Thoracic aorta (tissue), 2 donors: ENCODE results near the gene NCOA6. TPM values are rescaled to one million over a fixed set of nuclear protein-coding genes. Genes with fewer than 3 reads are reported as not detected.
"Not testable (repeated sequence)": the region's sequence is repeated elsewhere in the genome, so short reads cannot be mapped to it uniquely, and the experiment has no call there.

Source experiments
- ATAC-seq: fragments of 150-250 bp; one replicate; pipeline ENCODE4 v1.8.0; 2017; ENCODE audit warnings: low read depth; ENCODE audit not compliant: insufficient number of reproducible peaks, low FRiP score
- DNase-seq: peaks from one replicate; pipeline ENCODE4 v3.0.0-alpha.2; 2020; ENCODE audit warnings: low spot score
- H3K27ac ChIP-seq, 2 donors: fragments of 200-600 bp; sonication (generic); 1 replicate in 1 of 2; 2 replicates in 1 of 2; pipeline ENCODE4 v1.5.1; 2016; ENCODE audit warnings: mild to moderate bottlenecking in 2 of 2, moderate library complexity in 2 of 2
- H3K27me3 ChIP-seq: fragments of 200-600 bp; sonication (generic); replicated peaks from 2 replicates; pipeline ENCODE4 v1.6.0; 2016; ENCODE audit warnings: mild to moderate bottlenecking; ENCODE audit not compliant: insufficient read depth
- H3K36me3 ChIP-seq: fragments of 200-600 bp; sonication (generic); one replicate; pipeline ENCODE4 v1.5.1; 2016
- H3K4me1 ChIP-seq, 2 donors: fragments of 200-600 bp; sonication (generic); 1 replicate in 1 of 2; 2 replicates in 1 of 2; pipeline versions ENCODE4 v1.5.1 to v1.6.0; 2016; ENCODE audit warnings: low read depth in 2 of 2, mild to moderate bottlenecking in 1 of 2; ENCODE audit not compliant: control insufficient read depth in 1 of 2
- H3K4me3 ChIP-seq: fragments of 200-600 bp; sonication (generic); 2 replicates; pipeline ENCODE4 v1.5.1; 2016; ENCODE audit warnings: mild to moderate bottlenecking
- H3K9me3 ChIP-seq: fragments of 200-600 bp; sonication (generic); 2 replicates; pipeline ENCODE4 v1.5.1; 2016
- total RNA-seq, 2 donors: library from RNA; depleted of rRNA; stranded (reverse); fragments of >200 nt; gene quantifications; one replicate each; pipeline versions ENCODE4 v1.1.0 to v1.2.3, GENCODE V29; 2016
- TF ChIP-seq, protein P1 (sequence below): fragments of 200-600 bp; sonication (generic); IDR thresholded peaks from one replicate; pipeline ENCODE4 v1.5.1; 2019; ENCODE audit warnings: antibody characterized with exemption

NCOA6 gene
- total RNA-seq, 2 donors from 2014 or later: 14.8 to 21.4 TPM

DNA sequence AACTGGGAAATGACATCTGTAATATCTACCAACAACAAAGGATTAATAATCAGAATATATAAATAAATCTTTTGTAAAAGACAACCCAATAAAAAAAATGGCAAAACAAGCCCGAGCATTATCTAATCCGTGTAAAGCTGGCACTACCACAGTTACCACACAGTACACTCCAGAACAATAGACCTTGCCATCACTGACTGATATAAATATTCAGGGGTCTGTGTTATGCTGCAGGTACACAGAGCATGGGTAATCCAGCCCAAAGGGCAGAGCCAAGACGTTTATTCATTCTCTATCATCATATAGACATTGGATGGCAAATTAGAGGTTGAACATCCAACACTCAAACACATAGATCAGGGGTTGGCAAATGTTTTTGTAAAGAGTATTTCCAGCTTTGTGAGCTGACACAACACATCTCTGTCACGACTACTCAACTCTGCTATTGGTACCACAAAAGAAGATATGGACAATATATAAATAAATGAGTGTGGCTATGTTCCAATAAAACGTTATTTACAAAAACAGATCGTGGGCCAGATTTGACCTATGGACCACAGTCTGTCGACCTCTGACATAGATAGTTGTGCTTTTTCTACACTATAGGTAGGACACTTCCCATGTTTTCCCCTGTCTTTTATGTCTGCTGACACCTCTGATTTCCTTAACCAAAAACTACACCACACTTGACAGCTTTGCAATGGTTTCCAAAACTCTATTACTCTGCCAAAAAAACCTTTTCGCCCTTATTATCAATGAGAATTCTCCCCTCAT, 4.5 kb downstream of the NCOA6 start:
- Histone ChIP-seq H3K27me3 (no peaks in the 10 kb centered on the region), H3K9me3 (no peaks in the 10 kb centered on the region), H3K4me3 (no peak overlapping the region), H3K36me3 (no peaks in the 10 kb centered on the region), H3K27ac (no peak overlapping the region), H3K4me1 (peaks cover 23 to 38% of the 10 kb centered on the region in 2 donors)
- TF ChIP-seq, protein P1, sequence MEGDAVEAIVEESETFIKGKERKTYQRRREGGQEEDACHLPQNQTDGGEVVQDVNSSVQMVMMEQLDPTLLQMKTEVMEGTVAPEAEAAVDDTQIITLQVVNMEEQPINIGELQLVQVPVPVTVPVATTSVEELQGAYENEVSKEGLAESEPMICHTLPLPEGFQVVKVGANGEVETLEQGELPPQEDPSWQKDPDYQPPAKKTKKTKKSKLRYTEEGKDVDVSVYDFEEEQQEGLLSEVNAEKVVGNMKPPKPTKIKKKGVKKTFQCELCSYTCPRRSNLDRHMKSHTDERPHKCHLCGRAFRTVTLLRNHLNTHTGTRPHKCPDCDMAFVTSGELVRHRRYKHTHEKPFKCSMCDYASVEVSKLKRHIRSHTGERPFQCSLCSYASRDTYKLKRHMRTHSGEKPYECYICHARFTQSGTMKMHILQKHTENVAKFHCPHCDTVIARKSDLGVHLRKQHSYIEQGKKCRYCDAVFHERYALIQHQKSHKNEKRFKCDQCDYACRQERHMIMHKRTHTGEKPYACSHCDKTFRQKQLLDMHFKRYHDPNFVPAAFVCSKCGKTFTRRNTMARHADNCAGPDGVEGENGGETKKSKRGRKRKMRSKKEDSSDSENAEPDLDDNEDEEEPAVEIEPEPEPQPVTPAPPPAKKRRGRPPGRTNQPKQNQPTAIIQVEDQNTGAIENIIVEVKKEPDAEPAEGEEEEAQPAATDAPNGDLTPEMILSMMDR: no peak
- DNase-seq (no peak), ATAC-seq (no peak)

- Histone ChIP-seq H3K27me3 (no peaks in the 10 kb centered on the region), H3K4me3 (no peak overlapping the region), H3K9me3 (no peaks in the 10 kb centered on the region), H3K36me3 (no peaks in the 10 kb centered on the region), H3K4me1 (peaks cover 18 to 23% of the 10 kb centered on the region in 2 donors), H3K27ac (no peak overlapping the region)
- TF ChIP-seq, protein P1: no peak
- DNase-seq (no peak), ATAC-seq (no peak)
Observed at GRCh38 chr20:34817801-34818200, 7.7 kb downstream of the NCOA6 start.

DNA sequence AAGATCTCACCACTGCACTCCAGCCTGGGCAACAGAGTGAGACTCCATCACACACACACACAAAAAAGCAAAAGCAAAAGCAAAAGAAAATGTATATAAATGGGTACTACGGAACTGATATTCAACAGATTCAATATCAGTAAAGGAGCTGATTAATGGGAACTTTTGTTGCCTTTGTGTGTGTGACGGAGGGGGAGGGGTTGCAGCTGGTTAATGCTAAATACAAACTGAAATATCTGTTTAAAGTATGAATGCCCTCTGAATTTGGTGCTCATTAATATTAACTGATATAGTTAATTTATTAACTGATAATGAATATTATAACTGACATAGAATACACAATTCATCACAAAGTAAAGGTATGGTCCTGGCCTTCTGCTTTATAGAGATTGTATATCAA, 8.4 kb downstream of the NCOA6 start:
- H3K27me3 ChIP-seq: no peaks in the 10 kb centered on the region
- H3K27ac ChIP-seq: no peak overlapping the region
- TF ChIP-seq, protein P1: no peak
- DNase-seq (no peak), ATAC-seq (no peak)
- no peak overlapping the region for H3K4me3 ChIP-seq
- peaks cover 18% of the 10 kb centered on the region in 2 donors for H3K4me1 ChIP-seq
- H3K9me3 ChIP-seq: no peaks in the 10 kb centered on the region
- H3K36me3 ChIP-seq: no peaks in the 10 kb centered on the region

- no peak for ATAC-seq
- no peaks in the 10 kb centered on the region for H3K9me3 ChIP-seq
- H3K36me3 ChIP-seq: no peaks in the 10 kb centered on the region
- no peak overlapping the region for H3K27ac ChIP-seq
- no peak overlapping the region for H3K4me3 ChIP-seq
- H3K4me1 ChIP-seq: peaks cover 10 to 13% of the 10 kb centered on the region in 2 donors
- TF ChIP-seq, protein P1: no peak
- H3K27me3 ChIP-seq: no peaks in the 10 kb centered on the region
- DNase-seq: no peak
Observed at GRCh38 chr20:34815636-34816035, 9.8 kb downstream of the NCOA6 start.

DNA sequence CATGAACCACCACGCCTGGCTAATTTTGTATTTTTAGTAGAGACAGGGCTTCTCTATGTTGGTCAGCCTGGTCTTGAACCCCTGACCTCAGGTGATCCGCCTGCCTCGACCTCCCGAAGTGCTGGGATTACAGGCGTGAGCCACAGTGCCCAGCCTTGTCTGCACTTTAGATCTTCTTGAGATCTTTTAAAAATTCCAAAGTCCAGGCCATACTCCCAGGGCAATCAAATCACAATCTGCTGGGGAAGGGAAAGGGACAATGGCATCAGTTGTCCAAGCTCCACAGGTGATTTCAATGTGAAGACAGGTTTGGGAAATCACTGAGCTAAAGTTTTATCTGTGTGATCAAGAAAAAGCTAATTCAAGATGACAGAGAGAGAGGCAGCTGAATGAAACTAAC, 16.9 kb downstream of the NCOA6 start:
- no peaks in the 10 kb centered on the region for H3K27me3 ChIP-seq
- H3K4me1 ChIP-seq: no peaks in the 10 kb centered on the region
- no peaks in the 10 kb centered on the region for H3K36me3 ChIP-seq
- no peaks in the 10 kb centered on the region for H3K9me3 ChIP-seq
- TF ChIP-seq, protein P1: no peak
- H3K27ac ChIP-seq: no peak overlapping the region
- no peak for ATAC-seq
- no peak for DNase-seq
- H3K4me3 ChIP-seq: no peak overlapping the region

DNA sequence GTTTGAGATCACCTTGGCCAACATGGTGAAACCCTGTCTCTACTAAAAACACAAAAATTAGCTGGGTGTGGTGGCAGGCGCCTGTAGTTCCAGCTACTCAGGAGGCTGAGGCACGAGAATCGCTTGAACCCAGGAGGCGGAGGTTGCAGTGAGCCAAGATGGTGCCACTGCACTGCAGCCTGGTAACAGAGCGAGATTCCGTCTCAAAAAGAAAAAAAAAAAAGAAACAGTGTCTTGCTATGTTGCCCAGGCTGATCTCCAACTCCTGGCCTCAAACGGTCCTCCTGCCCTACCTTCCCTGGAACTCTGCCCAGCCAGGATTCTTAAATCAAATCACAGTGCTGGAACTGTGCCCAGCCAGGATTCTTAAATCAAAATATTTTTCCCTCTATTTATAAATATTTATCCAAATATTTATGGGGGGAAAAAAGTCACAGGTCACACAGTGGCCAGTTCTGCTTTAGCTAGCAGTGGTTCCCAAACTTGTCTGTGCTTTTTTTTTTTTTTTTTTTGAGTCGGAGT, 17.4 kb downstream of the NCOA6 start:
- not testable (repeated sequence) for H3K36me3 ChIP-seq, H3K27me3 ChIP-seq, H3K27ac ChIP-seq, H3K4me1 ChIP-seq, H3K9me3 ChIP-seq, ATAC-seq, H3K4me3 ChIP-seq, DNase-seq
